Heart right ventricle (tissue), 16 donors: Measurements from ENCODE around the gene PTP4A2. TPM values are rescaled to one million over a fixed set of nuclear protein-coding genes. Genes with fewer than 3 reads are reported as not detected.
"Not testable (repeated sequence)": the region's sequence is repeated elsewhere in the genome, so short reads cannot be mapped to it uniquely, and the experiment has no call there.

Source experiments
- ATAC-seq, 8 donors: fragments of 200-7000 bp; cut with Tn5 transposase; one replicate each; pipeline ENCODE4 v1.9.1; 2020; ENCODE audit warnings: mild to moderate bottlenecking in 8 of 8, moderate library complexity in 8 of 8, moderate number of reproducible peaks in 1 of 8
- DNase-seq, 2 donors: peaks; one replicate each; pipeline ENCODE4 v3.0.0-alpha.2; 2020
- H3K27ac ChIP-seq, 10 donors: fragments of 200-600 bp; sonication (generic) in 2 of 10; one replicate each; pipeline versions ENCODE4 v1.5.0 to v1.8.0; 2020 to 2022; ENCODE audit warnings: mild to moderate bottlenecking in 3 of 10
- H3K27me3 ChIP-seq, 7 donors: fragments of 200-600 bp; one replicate each; pipeline ENCODE4 v1.8.0; 2021 to 2022; ENCODE audit warnings: mild to moderate bottlenecking in 2 of 7
- H3K36me3 ChIP-seq, 9 donors: fragments of 200-600 bp; sonication (generic) in 1 of 9; one replicate each; pipeline versions ENCODE4 v1.5.0 to v1.8.0; 2020 to 2022; ENCODE audit warnings: mild to moderate bottlenecking in 2 of 9
- H3K4me1 ChIP-seq, 9 donors: fragments of 200-600 bp; sonication (generic) in 1 of 9; one replicate each; pipeline versions ENCODE4 v1.5.0 to v1.8.0; 2020 to 2022; ENCODE audit warnings: mild to moderate bottlenecking in 4 of 9
- H3K4me3 ChIP-seq, 10 donors: fragments of 200-600 bp; sonication (generic) in 2 of 10; one replicate each; pipeline versions ENCODE4 v1.5.0 to v1.8.0; 2020 to 2022; ENCODE audit warnings: mild to moderate bottlenecking in 7 of 10, moderate library complexity in 2 of 10
- H3K9me3 ChIP-seq, 11 donors: fragments of 200-600 bp in 10 of 11; sonication (generic) in 2 of 11; one replicate each; pipeline versions ENCODE4 v1.5.0 to v1.8.0; 2013 to 2022; ENCODE audit warnings: mild to moderate bottlenecking in 2 of 11, control low read depth in 1 of 11, moderate library complexity in 1 of 11
- WGBS, 2 donors: extraction: QIAGEN DNeasy Blood & Tissue Kit; methylation state at CpG; one replicate each; pipeline ENCODE4 v1.1.7; 2013; ENCODE audit warnings: inconsistent platforms in 1 of 2; 5-methylcytosine and 5-hydroxymethylcytosine counted together
- intact Hi-C, 10 donors: fragments of 100-400 bp; cut with DNase I; formaldehyde crosslinking; loops; one replicate each; pipeline versions ENCODE4 v1.11.1 to v1.14.2; 2022
- polyA plus RNA-seq, 2 donors: library from polyadenylated mRNA; stranded (reverse); fragments of 200-250 nt; gene quantifications; one replicate each; pipeline ENCODE4 v1.2.3, GENCODE V29; 2013
- total RNA-seq, 10 donors: library from RNA; stranded (reverse); fragmentation: NEBNext Ultra II Directional in 3 of 10; extraction: Animal tissue kit (Norgen Biotek cat#: 25700) in 3 of 10; gene quantifications; one replicate each; pipeline versions ENCODE4 v1.2.1 to v1.2.4, GENCODE V29; 2021 to 2023
- TF ChIP-seq, protein P1 (sequence below), 9 donors: fragments of 200-600 bp; sonication (generic) in 2 of 9; IDR thresholded peaks; one replicate each; pipeline versions ENCODE4 v1.5.0 to v1.8.0; 2021 to 2022; ENCODE audit warnings: antibody characterized with exemption in 9 of 9, mild to moderate bottlenecking in 5 of 9, moderate library complexity in 1 of 9
- donor health status: Arrhythmogenic right ventricular cardiomyopathy.
- donor health status: ischemic (EF 13 %, LVEDD 7.1; RV severe dilation, severe dysfunction).
- donor health status: healthy with polysubstance abuse.
- donor health status: DM: no; HTN: yes; CAD: no.
- donor health status: DM: no; HTN: no; CAD: no.
- donor health status: ischemic (EF 25% LVEDD 6.9; RV normal size, moderate dysfunction).
- donor health status: ischemic (EF 25% LVEDD 5.7; RV mildly dilated, moderate dysfunction).
- donor health status: healthy.
- donor health status: DM: yes; HTN: yes; CAD: no.
- donor health status: Ischemic cardiomyopathy.
- donor health status: ischemic (EF 35%, LVEDD 5.7; RV mildly dilated, moderate dysfunction).
- donor health status: nonischemic (EF 11% LVEDD 7.7; RV severe dilation, severe dysfunction).
- donor health status: DM: yes; HTN: yes; CAD: no.
- donor health status: PGD.
- donor health status: ischemic (EF 29% LVEDD 5.4; RV normal size, mild dysfunction).
- donor health status: nonischemic (EF 23%, LVEDD 6.1; RV moderate dilation, normal function).

PTP4A2 gene
- total and polyA plus RNA-seq, 12 donors, result 49.5 to 506 (median 223) TPM

DNA sequence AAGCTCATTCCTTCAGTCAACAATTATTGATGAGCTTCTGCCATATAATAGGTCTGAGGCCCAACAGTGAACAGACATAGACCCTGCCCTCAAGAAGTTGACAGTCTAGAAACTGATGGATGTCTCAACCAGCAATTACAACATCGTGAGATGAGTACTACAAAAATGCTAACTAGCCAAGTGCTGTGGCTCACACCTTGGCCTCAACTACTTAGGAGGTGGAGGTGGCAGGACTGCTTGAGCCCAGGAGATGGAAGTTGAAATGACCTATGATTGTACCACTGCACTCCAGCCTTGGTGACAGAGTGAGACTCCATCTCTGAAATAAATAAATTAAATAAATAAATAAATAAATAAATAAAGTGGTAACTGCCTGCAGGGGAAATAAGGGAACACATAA is 11.7 kb upstream of the PTP4A2 start:
- no peak for DNase-seq
- Histone ChIP-seq H3K4me3 (no peak overlapping the region), H3K4me1 (peaks cover 6 to 58% (median 29%) of the 10 kb centered on the region in 9 donors), H3K9me3 (no peaks in the 10 kb centered on the region), H3K27ac (no peak overlapping the region), H3K36me3 (no peaks in the 10 kb centered on the region), H3K27me3 (no peaks in the 10 kb centered on the region)
- intact Hi-C loops, result loop anchor here in 1 of 10 donors (10.0 kb wide), 1 partner anchor 285 kb away; no protein-coding TSS in a partner anchor
- TF ChIP-seq, protein P1, sequence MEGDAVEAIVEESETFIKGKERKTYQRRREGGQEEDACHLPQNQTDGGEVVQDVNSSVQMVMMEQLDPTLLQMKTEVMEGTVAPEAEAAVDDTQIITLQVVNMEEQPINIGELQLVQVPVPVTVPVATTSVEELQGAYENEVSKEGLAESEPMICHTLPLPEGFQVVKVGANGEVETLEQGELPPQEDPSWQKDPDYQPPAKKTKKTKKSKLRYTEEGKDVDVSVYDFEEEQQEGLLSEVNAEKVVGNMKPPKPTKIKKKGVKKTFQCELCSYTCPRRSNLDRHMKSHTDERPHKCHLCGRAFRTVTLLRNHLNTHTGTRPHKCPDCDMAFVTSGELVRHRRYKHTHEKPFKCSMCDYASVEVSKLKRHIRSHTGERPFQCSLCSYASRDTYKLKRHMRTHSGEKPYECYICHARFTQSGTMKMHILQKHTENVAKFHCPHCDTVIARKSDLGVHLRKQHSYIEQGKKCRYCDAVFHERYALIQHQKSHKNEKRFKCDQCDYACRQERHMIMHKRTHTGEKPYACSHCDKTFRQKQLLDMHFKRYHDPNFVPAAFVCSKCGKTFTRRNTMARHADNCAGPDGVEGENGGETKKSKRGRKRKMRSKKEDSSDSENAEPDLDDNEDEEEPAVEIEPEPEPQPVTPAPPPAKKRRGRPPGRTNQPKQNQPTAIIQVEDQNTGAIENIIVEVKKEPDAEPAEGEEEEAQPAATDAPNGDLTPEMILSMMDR (IDR thresholded peaks at IDR 0.05), result no peak
- ATAC-seq, result no peak
- 94 to 98% methylated on average over 1 of the region's 1 CpG for WGBS, 2 donors

DNA sequence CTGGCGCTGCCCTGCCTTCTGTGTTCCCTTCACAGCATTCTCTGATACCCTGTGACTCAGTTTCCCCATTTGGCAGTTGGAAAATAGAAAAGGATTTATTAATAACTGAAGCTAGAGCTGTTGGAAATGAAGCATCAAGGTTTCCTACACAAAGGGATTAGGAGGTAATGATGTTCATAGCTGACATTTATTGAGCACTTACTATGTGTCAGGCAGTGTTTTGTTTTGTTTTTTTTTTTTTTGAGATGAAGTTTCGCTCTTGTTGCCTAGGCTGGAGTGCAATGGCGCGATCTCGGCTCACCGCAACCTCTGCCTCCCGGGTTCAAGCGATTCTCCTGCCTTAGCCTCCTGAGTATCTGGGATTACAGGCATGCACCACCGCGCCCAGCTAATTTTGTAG is 7.5 kb upstream of the PTP4A2 start:
- peaks cover 0 to 65% (median 21%) of the 10 kb centered on the region in 9 donors for H3K4me1 ChIP-seq
- intact Hi-C loops, DNase-seq, H3K9me3 ChIP-seq, H3K27me3 ChIP-seq, H3K36me3 ChIP-seq, ATAC-seq, H3K4me3 ChIP-seq: not testable (repeated sequence)
- H3K27ac ChIP-seq, result peak overlapping the region in 8 of 10 donors; percentile 90 to 99 (median 97)
- whole genome bisulfite sequencing, 2 donors, result 97% methylated on average over 10 of the region's 10 CpGs

DNA sequence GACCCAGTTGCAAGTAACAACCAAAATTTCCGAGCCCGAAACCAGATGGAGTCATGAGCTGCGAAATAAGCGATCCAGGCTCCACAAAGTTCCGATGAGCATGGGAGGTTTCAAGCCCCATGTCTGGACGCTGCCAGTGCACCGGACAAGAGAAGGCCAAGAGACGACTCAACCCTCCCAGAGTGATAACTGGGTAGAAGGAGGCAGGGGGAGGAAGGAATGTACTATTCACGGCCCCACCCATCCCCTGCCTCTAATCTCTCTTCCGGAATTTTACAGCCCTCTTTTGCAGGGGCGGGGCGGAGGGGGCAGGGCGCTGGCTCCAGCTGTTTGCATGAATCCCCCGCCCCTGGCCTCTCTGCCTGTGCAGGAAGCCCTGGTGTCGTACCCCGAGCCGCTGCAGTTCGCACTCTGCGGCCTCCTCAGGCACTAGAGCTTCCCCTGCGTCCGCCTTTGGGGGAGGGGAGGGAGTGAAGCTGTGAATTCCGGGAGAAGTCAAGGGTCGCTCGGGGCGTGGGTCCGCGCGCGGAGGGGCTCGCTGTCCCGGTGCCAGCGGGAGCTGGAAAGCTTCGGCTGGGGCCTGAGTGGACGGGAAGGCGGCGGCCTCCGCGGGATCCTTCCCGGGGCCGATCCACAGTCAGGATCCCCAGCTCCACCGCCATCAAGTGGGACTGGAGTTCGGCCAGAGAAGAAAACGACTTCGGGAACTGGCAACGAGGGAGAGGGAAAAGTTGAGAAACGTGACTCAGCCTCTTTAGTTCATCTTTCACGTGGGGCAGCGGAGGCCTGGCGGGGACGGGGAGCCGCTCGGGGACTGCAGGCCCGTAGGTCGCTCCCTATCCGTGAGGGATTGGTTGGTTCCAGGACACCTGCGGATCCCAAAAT is 6.3 kb upstream of the PTP4A2 start:
- DNase-seq (peak; percentile 89 to 91), ATAC-seq (peak; percentile 85 to 94 (median 89))
- WGBS, 2 donors, result 7 to 9% methylated on average over 56 of the region's 56 CpGs
- Histone ChIP-seq H3K4me1 (peaks cover 0 to 78% (median 22%) of the 10 kb centered on the region in 9 donors), H3K36me3 (no peaks in the 10 kb centered on the region), H3K4me3 (peak overlapping the region; percentile 9 to 61 (median 52)), H3K9me3 (no peaks in the 10 kb centered on the region), H3K27ac (peak overlapping the region; percentile 90 to 99 (median 96)), H3K27me3 (no peaks in the 10 kb centered on the region)
- intact Hi-C loops, result no loop called here
- TF ChIP-seq, protein P1 (IDR thresholded peaks at IDR 0.05), result no peak

DNA sequence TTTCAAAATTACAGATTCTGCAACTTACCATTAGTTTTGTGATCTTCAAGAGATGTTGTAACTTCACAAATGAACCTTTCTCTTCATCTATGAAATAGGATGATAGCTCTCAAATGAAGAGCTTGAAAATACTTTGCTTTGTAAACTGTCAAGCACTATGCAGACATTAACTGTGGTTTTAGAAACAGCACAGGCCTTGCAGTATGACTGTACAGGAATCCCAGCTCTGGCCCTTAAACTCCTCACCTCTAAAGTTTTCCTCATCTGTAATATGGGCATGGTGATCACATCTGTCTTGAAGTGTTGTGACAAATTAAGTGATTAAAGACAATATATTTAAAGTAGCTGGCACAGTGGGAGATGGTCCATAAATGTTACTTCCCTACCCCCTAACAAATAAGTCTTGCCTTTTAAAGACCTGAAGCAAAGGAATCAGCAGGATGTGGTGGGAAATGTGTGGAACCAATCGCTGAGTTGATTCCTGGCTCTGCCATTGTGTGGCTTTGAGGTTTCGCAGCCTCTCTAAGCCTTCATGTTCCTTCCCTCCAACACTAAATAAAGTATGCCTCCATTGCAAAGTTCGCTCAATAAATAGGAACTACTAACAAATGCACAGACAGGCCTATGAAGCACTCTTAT is 5.5 kb upstream of the PTP4A2 start:
- H3K4me1 ChIP-seq, result peaks cover 0 to 85% (median 27%) of the 10 kb centered on the region in 9 donors
- 79 to 81% methylated on average over 3 of the region's 3 CpGs for WGBS, 2 donors

DNA sequence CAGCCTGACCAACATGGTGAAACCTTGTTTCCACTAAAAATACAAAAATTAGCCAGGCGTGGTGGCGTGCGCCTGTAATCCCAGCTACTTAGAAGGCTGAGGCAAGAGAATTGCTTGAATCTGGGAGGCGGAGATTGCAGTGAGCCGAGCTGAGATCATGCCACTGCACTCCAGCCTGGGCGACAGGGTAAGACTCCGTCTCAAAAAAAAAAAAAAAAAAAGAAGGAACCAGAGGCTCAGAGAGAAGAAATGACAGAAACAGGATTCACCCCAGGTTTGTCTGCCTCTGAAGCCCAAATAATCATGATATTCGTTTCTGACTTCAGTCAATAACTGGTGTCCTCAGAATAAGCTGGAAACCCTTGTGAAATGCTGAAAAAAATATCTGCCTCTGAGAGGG is 3.9 kb upstream of the PTP4A2 start:
- H3K36me3 ChIP-seq, H3K4me3 ChIP-seq, DNase-seq, ATAC-seq, H3K9me3 ChIP-seq, intact Hi-C loops, H3K27me3 ChIP-seq: not testable (repeated sequence)
- Histone ChIP-seq H3K27ac (peak overlapping the region in 4 of 10 donors; percentile 9 to 98 (median 54)), H3K4me1 (peaks cover 0 to 82% (median 31%) of the 10 kb centered on the region in 9 donors)
- 82 to 90% methylated on average over 8 of the region's 8 CpGs for WGBS, 2 donors

More for the DNA sequence above, 5.5 kb upstream of the PTP4A2 start:
- no peak for DNase-seq
- no peaks in the 10 kb centered on the region for H3K27me3 ChIP-seq
- H3K36me3 ChIP-seq, result no peaks in the 10 kb centered on the region
- no peaks in the 10 kb centered on the region for H3K9me3 ChIP-seq
- TF ChIP-seq, protein P1 (IDR thresholded peaks at IDR 0.05), result no peak
- ATAC-seq, result peak in 2 of 8 donors; percentile 1 to 6
- peak overlapping the region; percentile 90 to 99 (median 96) for H3K27ac ChIP-seq
- H3K4me3 ChIP-seq, result peak overlapping the region in 5 of 10 donors; percentile 54 to 61 (median 57)
- intact Hi-C loops, result no loop called here
